Left ventricle myocardium inferior (tissue), 1 donor: ENCODE data around the gene AHNAK2. TPM values are rescaled to one million over a fixed set of nuclear protein-coding genes. Genes with fewer than 3 reads are reported as not detected.

Experiments
- DNase-seq: peaks from one replicate; pipeline ENCODE4 v3.0.0-alpha.2; 2020
- H3K27ac ChIP-seq: fragments of 200-600 bp; replicated peaks from 2 replicates; pipeline ENCODE4 v1.8.0; 2021
- H3K27me3 ChIP-seq: fragments of 200-600 bp; 2 replicates; pipeline ENCODE4 v1.8.0; 2021; ENCODE audit warnings: low read depth
- H3K36me3 ChIP-seq: fragments of 200-600 bp; 2 replicates; pipeline ENCODE4 v1.8.0; 2021
- H3K4me1 ChIP-seq: fragments of 200-600 bp; 2 replicates; pipeline ENCODE4 v1.8.0; 2021
- H3K4me3 ChIP-seq: fragments of 200-600 bp; 2 replicates; pipeline ENCODE4 v1.8.0; 2021; ENCODE audit warnings: mild to moderate bottlenecking, moderate library complexity
- H3K9me3 ChIP-seq: fragments of 200-600 bp; replicated peaks from 2 replicates; pipeline ENCODE4 v1.8.0; 2021
- CTCF ChIP-seq: fragments of 200-600 bp; IDR thresholded peaks from 2 replicates; pipeline ENCODE4 v1.8.0; 2021; ENCODE audit warnings: antibody characterized with exemption, mild to moderate bottlenecking, borderline replicate concordance
- intact Hi-C: fragments of 100-400 bp; cut with micrococcal nuclease; formaldehyde crosslinking; loops from one replicate; pipeline ENCODE4 v1.11.0; 2022
- total RNA-seq: library from RNA; stranded (reverse); fragmentation: NEBNext Ultra II Directional; extraction: Animal tissue kit (Norgen Biotek cat#: 25700); gene quantifications from one replicate; pipeline ENCODE4 v1.2.1, GENCODE V29; 2021
- donor health status: DM: no; HTN: yes; CAD: no; lungs with severe emphysema.

Gene AHNAK2
- total RNA-seq, 1 donor from 2014 or later, result 2.5 TPM

DNA sequence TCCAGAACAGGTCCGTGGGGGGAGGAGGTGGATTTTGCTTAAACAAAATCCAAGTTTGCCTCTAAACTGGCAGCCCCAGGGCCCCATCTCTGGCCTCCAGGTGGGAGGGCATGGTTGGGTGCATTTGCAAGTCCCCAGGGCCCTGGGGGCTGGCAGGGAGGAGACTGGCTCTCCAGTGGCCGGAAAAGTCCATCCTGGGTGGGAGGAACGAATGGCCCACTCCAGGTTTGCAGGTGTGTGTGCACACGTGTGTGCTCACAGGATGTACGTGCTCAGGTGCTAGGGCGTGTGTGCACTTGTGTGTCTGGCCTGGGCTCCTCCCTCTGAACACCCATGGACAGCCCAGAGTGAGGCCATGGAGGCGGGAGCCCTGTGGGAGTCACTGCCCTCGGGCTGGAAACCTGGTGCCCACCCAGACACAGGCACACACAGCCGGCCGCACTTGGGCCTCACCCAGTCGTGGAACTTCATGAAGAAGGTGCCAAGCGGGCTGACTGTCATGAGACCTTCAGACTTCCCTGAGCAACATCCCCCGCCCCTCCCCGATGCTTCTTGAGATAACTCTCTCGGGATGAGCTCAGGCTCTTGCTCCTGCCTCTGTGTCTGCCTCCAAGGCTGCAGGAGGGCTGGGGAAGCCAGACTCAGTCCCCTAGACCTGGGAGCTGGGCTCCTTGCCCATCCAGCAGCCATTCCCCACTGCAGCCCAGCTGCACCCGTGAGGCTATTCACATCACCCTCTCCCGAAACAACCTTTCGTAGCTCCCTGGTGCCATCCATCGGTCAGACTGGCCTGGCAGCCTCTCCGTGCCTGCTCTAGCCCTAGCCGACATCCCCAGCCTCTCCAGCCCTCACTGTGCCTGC lies 9.4 kb downstream of the AHNAK2 start:
- TF ChIP-seq CTCF, result no peak
- intact Hi-C loops, result no loop called here
- Histone ChIP-seq H3K9me3 (no peaks in the 10 kb centered on the region), H3K27ac (peak overlapping the region; percentile 83), H3K36me3 (no peaks in the 10 kb centered on the region), H3K4me3 (peak overlapping the region; percentile 60), H3K27me3 (peaks cover 35% of the 10 kb centered on the region), H3K4me1 (peaks cover 58% of the 10 kb centered on the region)
- DNase-seq, result no peak

GRCh38 chr14:104968153-104968527 lies 10.0 kb downstream of the AHNAK2 start:
- intact Hi-C loops, result no loop called here
- H3K36me3 ChIP-seq, result no peaks in the 10 kb centered on the region
- peaks cover 35% of the 10 kb centered on the region for H3K27me3 ChIP-seq
- TF ChIP-seq CTCF, result no peak
- peak overlapping the region; percentile 60 for H3K4me3 ChIP-seq
- H3K27ac ChIP-seq, result peak overlapping the region; percentile 83
- DNase-seq, result peak; percentile 82
- peaks cover 52% of the 10 kb centered on the region for H3K4me1 ChIP-seq
- no peaks in the 10 kb centered on the region for H3K9me3 ChIP-seq

DNA sequence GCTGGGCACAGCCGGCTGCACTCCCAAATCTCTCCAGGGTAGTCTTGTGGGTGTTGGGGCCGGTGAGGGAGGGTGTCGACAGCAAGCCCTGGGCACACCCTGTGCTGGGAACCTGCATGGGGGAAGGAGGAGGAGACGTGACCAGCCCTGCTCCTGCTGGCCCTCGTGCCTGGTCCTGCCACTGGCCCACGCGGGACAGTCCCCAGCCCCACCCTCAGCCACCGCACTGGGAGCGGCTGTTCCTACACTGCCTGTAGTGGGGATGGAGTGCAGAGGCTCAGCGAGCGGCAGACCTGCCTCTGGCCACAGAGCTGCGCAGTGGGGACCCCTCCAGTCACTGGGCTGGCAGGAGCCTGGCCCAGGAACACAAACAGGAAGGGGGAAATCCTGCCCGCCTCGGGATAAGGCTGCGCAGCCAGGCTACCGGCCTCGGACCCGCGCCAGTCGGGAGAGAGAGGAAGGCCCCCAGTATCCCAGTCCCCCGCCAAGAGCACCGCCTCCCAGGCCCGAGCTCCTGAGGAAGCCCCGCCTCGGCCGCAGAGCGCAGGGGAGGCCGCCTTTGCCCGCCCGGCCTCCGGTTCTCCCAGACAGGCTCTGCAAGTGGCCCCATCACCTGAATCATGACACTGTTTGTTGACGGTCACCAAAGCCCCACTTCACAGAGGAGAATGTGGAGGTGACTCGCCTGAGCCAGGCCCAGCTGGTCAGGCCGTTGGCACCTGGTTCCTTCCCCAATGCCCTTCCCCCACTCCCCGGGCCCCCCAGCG lies 10.6 kb downstream of the AHNAK2 start:
- H3K4me3 ChIP-seq, result peak overlapping the region; percentile 60
- peak; percentile 56 for DNase-seq
- intact Hi-C loops, result no loop called here

DNA sequence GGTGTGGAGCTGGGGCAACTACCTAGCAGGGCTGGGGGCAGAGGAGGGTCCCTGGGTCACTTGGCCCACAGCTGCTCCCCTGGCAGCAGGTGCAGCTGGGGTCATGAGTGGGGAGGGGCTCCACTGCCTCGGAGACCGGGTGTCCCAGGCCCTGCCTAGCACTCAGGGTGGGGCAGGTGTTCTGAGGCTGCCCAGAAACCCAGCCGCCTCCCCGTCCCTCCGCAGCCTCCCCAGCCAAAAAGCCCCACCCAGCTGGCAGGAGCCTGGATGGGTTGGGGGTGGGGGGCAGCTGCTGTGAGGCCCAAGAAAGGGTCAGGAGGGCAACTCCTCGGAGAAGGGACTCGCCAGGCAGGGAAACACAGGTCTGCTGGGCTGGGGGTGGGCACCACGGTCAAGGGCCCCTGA lies 11.2 kb downstream of the AHNAK2 start:
- Histone ChIP-seq H3K4me1 (peaks cover 43% of the 10 kb centered on the region), H3K36me3 (no peaks in the 10 kb centered on the region), H3K27me3 (peaks cover 39% of the 10 kb centered on the region), H3K27ac (peak overlapping the region; percentile 83), H3K9me3 (no peaks in the 10 kb centered on the region), H3K4me3 (peak overlapping the region; percentile 60)
- TF ChIP-seq CTCF, result no peak
- intact Hi-C loops, result no loop called here
- DNase-seq, result no peak

More for the DNA sequence above, 10.6 kb downstream of the AHNAK2 start:
- no peak for TF ChIP-seq CTCF
- peaks cover 35% of the 10 kb centered on the region for H3K27me3 ChIP-seq
- H3K4me1 ChIP-seq, result peaks cover 46% of the 10 kb centered on the region
- peak overlapping the region; percentile 83 for H3K27ac ChIP-seq
- no peaks in the 10 kb centered on the region for H3K9me3 ChIP-seq
- H3K36me3 ChIP-seq, result no peaks in the 10 kb centered on the region

GRCh38 chr14:104966261-104966865 lies 11.8 kb downstream of the AHNAK2 start:
- intact Hi-C loops, result no loop called here
- Histone ChIP-seq H3K4me3 (no peak overlapping the region), H3K27ac (peak overlapping the region; percentile 83), H3K27me3 (peaks cover 40% of the 10 kb centered on the region), H3K4me1 (peaks cover 43% of the 10 kb centered on the region), H3K9me3 (no peaks in the 10 kb centered on the region), H3K36me3 (no peaks in the 10 kb centered on the region)
- no peak for TF ChIP-seq CTCF
- no peak for DNase-seq
